ENCODE results near the gene METTL16.

DNA sequence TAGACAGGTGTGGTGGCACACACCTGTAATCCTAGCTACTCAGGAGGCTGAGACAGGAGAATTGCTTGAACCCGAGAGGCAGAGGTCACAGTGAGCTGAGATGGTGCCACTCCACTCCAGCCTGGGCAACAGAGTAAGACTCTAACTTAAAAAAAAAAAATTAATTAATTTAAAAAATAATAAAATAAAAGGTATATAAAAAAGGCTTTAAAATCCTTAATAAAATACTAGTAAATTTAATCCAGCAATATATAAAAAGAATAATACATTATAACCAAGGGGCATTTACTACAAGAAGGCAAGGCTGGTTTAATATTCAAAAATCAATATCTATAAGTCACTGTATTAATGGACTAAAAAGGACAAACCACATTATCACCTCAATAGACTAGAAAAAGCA is 66.0 kb downstream of the METTL16 start:
- TF ChIP-seq POLR2A (IDR thresholded peaks at IDR 0.05; ENCODE audit: low read depth, low read length) (no peak), TAF1 (IDR thresholded peaks at IDR 0.05; ENCODE audit: borderline replicate concordance, low read depth, low read length) (no peak)

Measured in GM12892 (cell line).